ENCODE measurements around the gene ATP1B2.

DNA sequence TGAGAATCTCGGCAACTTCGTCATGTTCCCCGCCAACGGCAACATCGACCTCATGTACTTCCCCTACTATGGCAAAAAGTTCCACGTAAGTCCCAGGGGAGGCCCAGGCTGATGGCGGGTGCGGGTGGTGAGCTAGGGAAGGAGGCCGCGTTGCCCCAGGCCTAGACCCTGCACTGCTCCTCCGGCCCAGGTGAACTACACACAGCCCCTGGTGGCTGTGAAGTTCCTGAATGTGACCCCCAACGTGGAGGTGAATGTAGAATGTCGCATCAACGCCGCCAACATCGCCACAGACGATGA is 4.8 kb downstream of the ATP1B2 start:
- TF ChIP-seq, protein P1, sequence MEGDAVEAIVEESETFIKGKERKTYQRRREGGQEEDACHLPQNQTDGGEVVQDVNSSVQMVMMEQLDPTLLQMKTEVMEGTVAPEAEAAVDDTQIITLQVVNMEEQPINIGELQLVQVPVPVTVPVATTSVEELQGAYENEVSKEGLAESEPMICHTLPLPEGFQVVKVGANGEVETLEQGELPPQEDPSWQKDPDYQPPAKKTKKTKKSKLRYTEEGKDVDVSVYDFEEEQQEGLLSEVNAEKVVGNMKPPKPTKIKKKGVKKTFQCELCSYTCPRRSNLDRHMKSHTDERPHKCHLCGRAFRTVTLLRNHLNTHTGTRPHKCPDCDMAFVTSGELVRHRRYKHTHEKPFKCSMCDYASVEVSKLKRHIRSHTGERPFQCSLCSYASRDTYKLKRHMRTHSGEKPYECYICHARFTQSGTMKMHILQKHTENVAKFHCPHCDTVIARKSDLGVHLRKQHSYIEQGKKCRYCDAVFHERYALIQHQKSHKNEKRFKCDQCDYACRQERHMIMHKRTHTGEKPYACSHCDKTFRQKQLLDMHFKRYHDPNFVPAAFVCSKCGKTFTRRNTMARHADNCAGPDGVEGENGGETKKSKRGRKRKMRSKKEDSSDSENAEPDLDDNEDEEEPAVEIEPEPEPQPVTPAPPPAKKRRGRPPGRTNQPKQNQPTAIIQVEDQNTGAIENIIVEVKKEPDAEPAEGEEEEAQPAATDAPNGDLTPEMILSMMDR (IDR thresholded peaks at IDR 0.05; ENCODE audit: low read length): no peak
- TF ChIP-seq EZH2 (optimal IDR thresholded peaks at IDR 0.05; ENCODE audit: low read depth, low read length) (no peak), EZH2phosphoT487 (IDR thresholded peaks at IDR 0.05; ENCODE audit: low read length) (no peak)
